Activated T-cell treated with anti-CD3 and anti-CD28 coated beads, Interleukin-2, amount 50 U/mL, for 72 hours (primary cell): Measurements from ENCODE around the gene ITGAD. TPM values are rescaled to one million over a fixed set of nuclear protein-coding genes. Genes with fewer than 3 reads are reported as not detected.
A peak's percentile ranks its signal among the peaks of the same experiment; 100 is the strongest.

Source experiments
- ATAC-seq, 2 donors: fragments of 150-1000 bp; cut with Tn5 transposase; replicated peaks in 1 of 2; 2 replicates each; pipeline ENCODE4 v1.10.0; 2021; ENCODE audit warnings: moderate library complexity in 2 of 2, mild to moderate bottlenecking in 1 of 2
- DNase-seq, 2 donors: peaks; one replicate each; pipeline ENCODE4 v3.0.0; 2021 to 2022; ENCODE audit warnings: mixed read lengths in 1 of 2
- H3K27ac Mint-ChIP-seq: one replicate; pipeline ENCODE4 v1.8.0; 2022; ENCODE audit warnings: mild to moderate bottlenecking, moderate library complexity, mixed read lengths
- H3K27me3 Mint-ChIP-seq: one replicate; pipeline ENCODE4 v1.8.0; 2022; ENCODE audit warnings: low read depth, mixed read lengths
- H3K36me3 Mint-ChIP-seq, 2 donors: one replicate each; pipeline ENCODE4 v1.8.0; 2022; ENCODE audit warnings: mixed read lengths in 2 of 2, mild to moderate bottlenecking in 1 of 2; ENCODE audit not compliant: insufficient read depth in 2 of 2
- H3K4me1 Mint-ChIP-seq: one replicate; pipeline ENCODE4 v1.8.0; 2022; ENCODE audit warnings: low read depth, mixed read lengths
- H3K4me3 Mint-ChIP-seq, 2 donors: one replicate each; pipeline ENCODE4 v1.8.0; 2022; ENCODE audit warnings: mild to moderate bottlenecking in 2 of 2, mixed read lengths in 2 of 2, moderate library complexity in 2 of 2
- H3K9me3 Mint-ChIP-seq, 2 donors: one replicate each; pipeline ENCODE4 v1.8.0; 2022; ENCODE audit warnings: mixed read lengths in 2 of 2
- total RNA-seq, 2 donors: library from RNA; stranded (reverse); gene quantifications; one replicate each; pipeline ENCODE4 v1.2.3, GENCODE V29; 2022

The ITGAD gene
- total RNA-seq, 2 donors from 2014 or later, result 0.05 to 0.14 TPM

DNA sequence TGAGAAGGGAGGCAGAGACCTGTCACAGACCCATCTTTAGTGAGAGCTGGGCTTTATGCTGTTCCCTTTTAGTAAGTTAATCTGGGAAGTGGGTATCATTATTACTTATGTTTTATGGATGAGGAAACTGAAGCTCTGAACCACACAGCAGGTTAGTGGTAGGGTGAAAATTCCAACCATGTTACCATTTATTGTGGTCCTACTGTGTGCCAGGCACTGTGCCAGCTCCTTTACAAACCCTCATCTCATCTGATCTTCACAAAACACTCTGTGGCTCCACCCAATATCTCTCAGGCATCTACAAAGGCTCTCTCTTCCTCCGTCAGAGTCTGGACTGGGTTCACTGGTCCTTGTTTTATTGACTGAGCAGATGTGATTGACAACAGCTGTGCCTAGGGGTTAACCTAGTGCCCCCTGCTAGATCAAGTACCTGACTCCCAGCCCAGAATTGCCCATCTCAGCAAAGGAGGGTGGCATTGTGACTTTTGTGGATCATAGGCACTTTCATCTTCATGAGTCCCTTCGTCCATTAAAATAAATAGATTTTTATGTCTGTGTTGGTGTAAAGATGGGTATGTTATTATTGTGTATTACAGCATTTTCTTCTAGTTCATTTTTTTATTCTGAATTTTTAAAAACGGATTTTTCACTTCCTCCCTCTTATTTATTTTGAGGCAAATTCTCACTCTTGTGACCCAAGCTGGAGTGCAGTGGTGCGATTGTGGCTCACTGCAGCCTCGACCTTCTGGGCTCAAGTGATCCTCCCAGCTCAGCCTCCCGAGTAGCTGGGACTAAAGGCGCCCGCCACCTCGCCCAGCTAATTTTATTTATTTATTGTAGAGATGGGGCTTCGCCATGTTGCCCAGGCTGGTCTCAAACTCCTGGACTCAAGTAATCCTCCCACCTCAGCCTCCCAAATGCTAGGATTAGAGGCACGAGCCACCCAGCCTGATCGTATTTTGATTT, 81.9 kb downstream of the ITGAD start:
- Mint-ChIP-seq H3K27ac (no peak overlapping the region), H3K4me1 (peaks cover 30% of the 10 kb centered on the region), H3K27me3 (peaks cover 49% of the 10 kb centered on the region), H3K9me3 (no peaks in the 10 kb centered on the region), H3K4me3 (peak overlapping the region; percentile 20 to 92), H3K36me3 (peaks cover 0 to 3% of the 10 kb centered on the region in 2 donors)
- no peak for DNase-seq
- ATAC-seq, result no peak

DNA sequence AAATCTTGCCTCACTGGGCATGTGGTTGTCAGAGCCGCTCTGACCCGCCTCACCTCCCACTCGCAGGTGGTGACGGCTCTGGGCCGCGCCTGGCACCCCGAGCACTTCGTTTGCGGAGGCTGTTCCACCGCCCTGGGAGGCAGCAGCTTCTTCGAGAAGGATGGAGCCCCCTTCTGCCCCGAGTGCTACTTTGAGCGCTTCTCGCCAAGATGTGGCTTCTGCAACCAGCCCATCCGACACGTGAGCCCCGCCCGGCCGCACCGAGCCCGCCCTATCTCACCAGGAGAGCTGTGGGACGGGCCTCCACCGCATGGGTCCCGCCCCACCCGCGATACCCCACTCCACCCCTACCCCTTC, 82.8 kb downstream of the ITGAD start:
- DNase-seq, result peak in 1 of 2 donors; percentile 30
- H3K9me3 Mint-ChIP-seq, result no peaks in the 10 kb centered on the region
- H3K27ac Mint-ChIP-seq, result no peak overlapping the region

More for the DNA sequence above, 82.8 kb downstream of the ITGAD start:
- ATAC-seq, result no peak
- peaks cover 30% of the 10 kb centered on the region for H3K4me1 Mint-ChIP-seq
- peak overlapping the region; percentile 88 to 92 for H3K4me3 Mint-ChIP-seq
- H3K36me3 Mint-ChIP-seq, result peaks cover 0 to 3% of the 10 kb centered on the region in 2 donors
- H3K27me3 Mint-ChIP-seq, result peaks cover 47% of the 10 kb centered on the region

Other genes with a start within 250 kb of the ITGAD start
- gene PRSS36, start 243.3 kb upstream of the ITGAD start, total RNA-seq, result under 1 TPM; 0.19 TPM
- gene FUS, start 213.2 kb upstream of the ITGAD start, total RNA-seq, result 100 to 1,000 TPM; 411 to 528 TPM
- gene PYCARD, start 190.6 kb upstream of the ITGAD start, total RNA-seq, result 10 to 100 TPM in 1 of 2 donors, 1 to 10 TPM in 1; 7.4 to 13.6 TPM
- gene TRIM72, start 179.2 kb upstream of the ITGAD start, total RNA-seq, result under 1 TPM in 1 of 2 donors, not detected in 1; 0.05 TPM
- gene PYDC1, start 176.2 kb upstream of the ITGAD start, total RNA-seq, result not detected
- 1 to 10 TPM; 1.8 to 3.7 TPM for gene ITGAM, start 133.4 kb upstream of the ITGAD start, total RNA-seq
- gene ITGAX, start 38.2 kb upstream of the ITGAD start, total RNA-seq, result 100 to 1,000 TPM in 1 of 2 donors, 10 to 100 TPM in 1; 79.3 to 146 TPM
- not detected for gene COX6A2, start 35.0 kb downstream of the ITGAD start, total RNA-seq
- gene ZNF843, start 49.5 kb downstream of the ITGAD start, total RNA-seq, result under 1 TPM; 0.38 to 0.53 TPM
- 10 to 100 TPM; 11.2 to 12.2 TPM for gene ARMC5, start 66.2 kb downstream of the ITGAD start, total RNA-seq
- 1 to 10 TPM; 1.3 to 4.4 TPM for gene TGFB1I1, start 78.8 kb downstream of the ITGAD start, total RNA-seq
- not detected for gene SLC5A2, start 89.8 kb downstream of the ITGAD start, total RNA-seq
- 10 to 100 TPM; 46.8 to 57.4 TPM for gene RUSF1, start 115.1 kb downstream of the ITGAD start, total RNA-seq
- not detected for gene AHSP, start 134.6 kb downstream of the ITGAD start, total RNA-seq